NCI-H226 (cell line): ENCODE data around the gene GNG12.

Source experiments
- DNase-seq: peaks from one replicate; pipeline ENCODE4 v3.0.0-alpha.2; 2015

GNG12 gene

DNA sequence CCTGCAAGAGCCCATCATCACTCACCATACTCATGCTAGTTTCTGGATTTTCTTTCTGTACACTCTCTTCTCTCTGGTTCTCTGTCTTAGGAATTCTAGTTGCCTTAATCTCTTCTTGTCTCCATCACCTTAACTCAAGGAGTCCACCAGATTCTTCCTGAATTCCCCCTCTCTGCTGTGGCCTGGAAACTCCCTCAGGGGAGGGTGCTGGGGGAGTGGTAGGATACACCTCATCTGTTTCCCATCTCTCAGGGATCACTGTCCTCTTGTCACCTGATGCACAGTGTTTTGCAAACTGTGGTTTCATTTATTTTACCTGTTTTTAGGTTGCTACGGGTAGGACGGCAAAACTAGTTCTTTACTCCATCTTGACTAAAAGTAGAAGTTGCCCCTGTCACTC, 6.6 kb upstream of the GNG12 start:
- peak; percentile 39 for DNase-seq

DNA sequence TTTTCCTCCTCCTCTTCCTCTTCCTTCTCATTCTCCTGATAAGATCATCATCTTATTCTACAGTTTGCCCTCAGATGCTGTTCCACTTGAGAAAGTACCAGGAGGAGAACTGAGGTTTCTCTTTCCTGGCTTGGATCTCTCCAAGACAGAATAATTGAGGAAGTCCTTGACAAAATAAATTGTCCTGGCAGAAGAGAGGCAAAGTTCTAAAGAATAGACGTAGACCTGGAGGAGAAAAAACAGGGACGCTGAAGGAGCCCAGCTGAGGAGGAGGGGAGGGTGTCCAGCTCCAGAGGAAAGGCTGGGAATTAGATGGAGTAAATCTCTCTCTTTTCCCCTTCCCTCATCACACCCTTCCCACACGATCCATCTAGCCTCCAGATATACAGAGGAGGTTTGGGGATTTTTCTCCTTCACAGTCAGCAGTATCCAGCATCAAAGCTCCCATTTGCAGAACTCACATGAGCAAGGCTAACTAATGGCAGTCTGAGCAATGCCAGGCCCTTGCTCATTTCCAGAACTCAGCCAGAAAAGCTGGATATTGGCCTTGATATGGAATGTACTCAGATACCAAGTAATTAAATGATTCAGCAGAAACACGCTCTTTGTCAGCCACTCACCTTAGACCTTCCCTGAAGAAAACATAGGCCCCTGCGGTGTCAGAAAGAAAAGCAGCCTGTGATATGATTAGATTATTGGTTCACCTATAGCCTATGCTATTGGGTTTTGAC, 5.1 kb upstream of the GNG12 start:
- peak; percentile 36 for DNase-seq

DNA sequence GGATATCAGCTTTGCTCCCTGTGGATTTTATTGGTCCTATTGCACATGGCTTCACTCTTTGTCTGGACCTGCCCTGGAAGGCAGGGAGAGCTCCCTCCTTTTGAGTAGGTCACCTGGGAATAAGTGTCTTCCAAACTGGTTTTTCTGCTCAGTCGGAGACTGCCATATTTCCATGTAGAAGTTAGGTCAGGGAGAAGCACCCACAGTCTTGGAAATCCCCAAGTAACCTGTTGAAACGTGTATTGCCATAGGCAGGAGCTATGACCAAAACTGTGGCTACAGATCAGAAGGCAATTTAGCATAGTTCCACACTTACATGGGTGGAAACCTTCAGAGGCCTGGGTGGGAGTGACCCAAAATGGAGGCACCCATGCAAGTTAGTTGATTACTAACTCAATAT, 3.5 kb upstream of the GNG12 start:
- DNase-seq = no peak

DNA sequence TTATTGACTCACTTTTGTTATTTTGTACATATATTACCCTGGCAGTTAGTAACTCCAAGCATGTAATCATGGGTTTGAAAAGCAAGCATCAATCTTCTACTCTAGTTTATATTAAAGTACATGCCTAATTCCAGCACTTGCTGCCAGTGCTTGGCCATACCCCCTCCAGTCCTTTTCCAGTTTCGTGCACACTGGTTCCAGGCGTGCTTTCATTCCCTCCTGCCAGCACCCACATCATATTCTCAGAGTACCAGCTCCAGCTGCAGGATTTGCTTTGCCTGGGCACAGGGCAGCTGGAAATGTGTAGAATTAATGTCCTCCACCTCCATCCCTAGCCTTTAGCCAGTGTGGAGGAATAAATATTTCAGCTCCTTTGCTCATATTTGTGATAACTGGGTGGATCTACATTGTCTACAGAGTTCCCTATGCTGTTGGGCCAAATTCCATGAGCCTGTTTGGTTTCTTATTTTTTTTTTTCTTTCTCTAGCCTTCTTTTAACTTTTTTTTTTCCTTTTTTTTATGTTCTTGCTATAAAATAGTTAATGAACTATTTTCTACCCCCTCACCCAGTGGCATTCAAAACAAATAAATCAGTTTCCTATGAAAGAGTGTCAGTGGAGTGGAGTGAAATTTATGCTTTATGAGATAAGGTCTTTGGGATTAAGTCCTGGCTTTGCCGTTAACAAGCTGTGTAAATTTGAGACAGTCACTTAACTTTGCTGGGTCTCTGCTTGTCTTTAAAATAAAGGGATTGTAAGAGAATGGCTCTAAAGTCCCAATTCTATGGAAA, 2.6 kb upstream of the GNG12 start:
- no peak for DNase-seq

DNA sequence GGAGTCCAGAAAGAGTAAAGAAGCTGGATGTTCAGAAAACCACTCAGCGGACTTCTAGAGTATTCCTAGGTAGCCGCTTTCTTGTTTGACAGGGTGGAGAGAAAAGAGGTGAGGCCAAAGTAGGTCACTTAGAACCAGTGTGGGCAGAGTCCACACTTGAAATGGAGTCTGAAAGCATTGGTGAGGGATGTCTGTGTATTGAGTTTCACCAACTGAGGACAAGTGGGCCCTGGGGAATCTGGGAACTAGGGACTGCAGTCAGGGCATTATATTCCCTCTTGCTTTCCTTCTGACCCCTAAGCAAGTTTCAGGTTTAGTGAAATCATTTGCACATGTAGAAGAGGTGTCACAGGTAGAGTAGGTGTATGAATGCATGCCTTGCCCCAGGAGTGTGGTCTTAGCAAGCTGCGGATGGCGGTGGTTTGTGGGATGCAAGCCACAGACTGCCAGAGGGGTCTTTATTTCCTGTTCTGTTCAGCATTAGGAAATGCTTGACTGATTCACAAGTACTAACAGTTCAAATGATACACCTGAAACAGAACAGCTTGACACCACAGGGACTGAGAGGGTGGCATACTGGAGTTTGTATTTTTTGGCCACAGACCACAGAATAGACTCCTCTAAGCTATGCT, 1.1 kb upstream of the GNG12 start:
- DNase-seq = no peak

DNA sequence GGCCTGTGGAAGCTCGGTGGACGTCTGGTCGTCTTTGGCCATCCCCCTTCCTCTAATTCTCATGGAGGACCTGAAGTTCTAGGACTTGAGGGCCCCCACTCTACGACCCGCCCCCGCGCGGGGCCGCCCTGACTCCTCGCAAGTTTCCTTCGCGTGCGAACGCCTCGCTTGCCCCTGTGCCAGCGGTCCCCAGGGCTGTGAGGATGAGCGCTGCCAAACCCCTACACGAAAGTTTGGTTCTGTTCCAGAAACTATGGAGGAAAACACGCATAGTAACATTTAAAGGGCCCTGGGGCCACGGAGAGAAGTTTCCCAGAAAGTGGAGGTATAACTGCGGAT, 304 bp upstream of the GNG12 start:
- peak; percentile 61 for DNase-seq

DNA sequence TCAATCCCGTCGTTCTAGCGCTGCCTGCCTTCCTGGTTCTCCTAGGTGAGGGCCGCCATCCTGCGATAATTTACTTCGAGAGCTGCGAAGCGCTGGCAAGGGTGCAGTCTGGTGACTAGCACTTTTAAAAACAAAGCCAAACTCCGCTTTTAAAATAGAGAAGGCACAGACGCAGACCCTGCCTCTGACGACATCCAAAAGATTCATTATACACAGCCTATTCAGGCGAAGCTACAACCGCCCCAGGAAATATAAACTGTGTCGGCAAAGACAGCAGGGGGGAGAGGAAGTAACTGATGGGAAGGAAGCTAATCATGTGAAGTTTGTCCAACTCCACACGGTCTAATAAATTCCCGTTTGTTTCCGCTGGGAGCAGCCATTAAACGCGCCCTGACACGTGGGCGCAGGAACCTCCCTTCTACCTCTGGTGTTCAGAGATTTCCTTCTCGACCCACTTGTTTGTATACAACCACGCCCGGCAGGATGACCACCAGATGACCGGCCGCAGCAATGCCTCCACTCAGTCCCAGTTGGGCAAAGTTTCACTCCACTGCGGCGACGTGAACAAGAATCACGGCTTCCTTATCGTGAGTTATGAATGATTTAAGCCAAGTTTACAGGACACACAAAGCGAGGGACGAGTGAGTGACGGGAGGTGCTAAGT, 1.3 kb downstream of the GNG12 start:
- DNase-seq = peak; percentile 79

DNA sequence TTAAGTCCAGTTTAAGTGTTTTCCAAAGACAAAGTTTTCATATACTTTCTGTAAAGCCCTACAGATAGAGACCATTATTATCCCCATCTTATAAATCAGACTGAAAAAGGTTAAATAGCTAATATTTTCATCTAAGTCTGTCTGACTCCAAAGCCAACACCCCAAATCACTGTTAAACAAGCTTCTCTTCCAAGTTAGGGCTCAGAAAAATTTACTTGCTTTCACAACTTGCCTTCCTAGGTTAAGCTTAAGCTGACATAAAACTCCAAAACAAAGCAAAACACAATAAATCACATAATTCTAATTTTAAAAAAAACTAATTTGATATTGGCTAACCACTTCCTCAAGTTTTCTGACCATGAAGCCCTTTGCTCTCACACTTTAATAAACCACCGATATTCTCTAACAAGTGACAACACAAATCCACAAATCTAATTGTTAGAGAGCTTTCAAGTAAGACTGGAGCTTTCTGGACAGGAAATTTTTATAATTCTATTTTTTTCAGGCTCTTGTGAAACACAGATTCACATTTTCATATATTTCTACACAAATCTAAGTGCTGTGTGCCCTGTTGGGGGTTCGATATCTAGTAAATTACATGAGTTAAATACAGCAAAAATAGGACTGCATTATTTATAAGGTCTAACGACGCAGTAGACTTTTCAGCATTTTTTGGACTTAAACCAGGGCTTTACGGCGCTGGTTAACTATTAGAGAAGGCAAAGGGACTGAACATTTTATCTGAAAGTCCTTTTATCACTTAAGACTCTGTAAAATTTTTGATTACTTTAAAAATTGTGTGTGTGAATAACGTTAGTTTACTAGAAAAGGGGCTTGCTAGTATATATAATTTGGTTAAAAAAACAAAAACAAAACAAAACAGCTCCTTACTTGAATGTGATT, 2.1 kb downstream of the GNG12 start:
- DNase-seq = no peak

DNA sequence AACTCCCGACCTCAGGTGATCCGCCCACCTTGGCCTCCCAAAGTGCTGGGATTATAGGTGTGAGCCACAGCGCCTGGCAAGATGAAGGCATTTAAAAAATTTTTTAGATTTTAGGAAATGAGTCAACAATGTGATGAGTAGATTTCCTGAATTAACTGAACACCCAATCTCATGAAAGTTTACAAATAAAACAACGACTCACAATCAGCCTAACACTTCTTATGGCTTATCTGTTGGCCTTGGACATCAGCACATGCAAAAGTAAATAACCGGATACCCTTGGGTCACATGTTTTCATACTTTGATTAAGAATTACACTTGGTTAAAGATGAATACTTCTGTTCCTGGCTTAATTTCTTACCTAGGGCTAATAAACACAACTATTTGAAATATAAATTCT, 3.0 kb downstream of the GNG12 start:
- peak; percentile 76 for DNase-seq

DNA sequence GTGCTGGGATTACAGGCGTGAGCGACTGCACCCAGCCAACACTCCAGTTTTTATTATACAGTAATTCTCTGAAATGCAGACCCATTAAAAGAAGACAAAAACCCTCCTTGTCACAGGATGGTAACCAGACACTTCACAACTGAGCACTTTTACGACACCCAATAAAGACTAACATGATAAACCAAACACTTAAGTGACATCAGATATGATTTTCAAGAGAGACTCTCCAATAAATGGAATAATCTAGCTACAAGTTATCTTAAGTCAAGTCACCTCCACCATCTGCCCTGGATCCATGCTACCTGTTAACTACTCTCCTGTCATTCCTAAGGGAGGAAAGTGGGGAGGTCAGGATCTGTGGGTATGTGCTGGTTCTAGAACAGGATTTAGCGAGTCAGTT, 5.6 kb downstream of the GNG12 start:
- no peak for DNase-seq

DNA sequence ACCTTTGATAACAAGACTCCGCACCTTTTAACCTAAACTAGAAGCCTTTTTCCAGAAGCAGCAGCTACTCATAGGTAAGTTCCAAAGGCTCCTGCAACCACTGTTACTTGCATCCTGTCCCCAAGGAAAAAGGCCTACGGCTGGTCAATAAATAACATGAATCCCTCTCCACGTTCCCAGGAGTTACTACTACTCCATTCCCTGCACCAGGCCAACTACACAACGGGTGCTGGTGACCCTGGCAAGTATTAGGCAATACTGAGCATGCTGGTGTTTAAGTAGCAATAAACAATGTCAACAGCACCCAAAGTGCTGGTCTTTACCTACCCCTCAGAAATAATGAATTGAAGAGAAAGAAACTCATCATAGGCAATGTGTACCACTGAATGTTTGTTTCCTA, 7.7 kb downstream of the GNG12 start:
- DNase-seq = no peak

DNA sequence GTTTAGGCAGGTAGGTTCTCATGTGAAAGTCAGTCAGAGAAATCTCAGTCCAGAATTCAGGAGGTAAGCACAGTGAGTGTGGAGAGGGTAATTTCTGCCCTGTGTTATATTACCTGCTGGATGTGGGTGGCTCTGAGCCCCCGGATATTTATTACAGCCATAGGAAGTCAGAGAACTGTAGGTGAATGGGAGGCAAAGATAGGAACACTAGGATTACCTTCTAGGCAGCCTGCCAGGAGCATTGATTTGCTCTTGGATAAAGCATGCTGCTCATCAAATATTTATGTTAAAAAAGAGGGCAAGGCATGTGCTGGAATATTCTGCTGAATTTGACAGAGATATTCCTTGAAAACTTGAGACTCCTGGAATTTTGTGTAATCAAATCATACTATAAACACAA, 8.5 kb downstream of the GNG12 start:
- DNase-seq = no peak

DNA sequence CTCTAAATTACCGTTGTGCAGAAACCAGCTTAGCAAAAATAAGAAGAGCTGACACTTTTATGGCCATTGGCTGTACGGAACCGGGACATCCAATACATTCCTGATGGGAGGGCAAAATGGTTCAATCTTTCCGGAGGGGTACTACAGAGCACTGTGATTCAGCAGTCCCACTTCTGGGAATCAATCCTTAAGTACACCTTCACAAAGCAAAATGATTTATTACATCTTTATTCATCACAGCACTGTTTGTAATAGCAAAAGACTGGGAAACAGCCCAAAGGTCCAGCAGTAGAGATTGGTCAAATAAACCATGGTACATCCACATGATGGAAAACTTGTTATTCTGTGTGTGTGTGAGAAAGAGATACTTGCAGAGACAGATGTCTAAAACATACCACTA, 9.7 kb downstream of the GNG12 start:
- no peak for DNase-seq

DNA sequence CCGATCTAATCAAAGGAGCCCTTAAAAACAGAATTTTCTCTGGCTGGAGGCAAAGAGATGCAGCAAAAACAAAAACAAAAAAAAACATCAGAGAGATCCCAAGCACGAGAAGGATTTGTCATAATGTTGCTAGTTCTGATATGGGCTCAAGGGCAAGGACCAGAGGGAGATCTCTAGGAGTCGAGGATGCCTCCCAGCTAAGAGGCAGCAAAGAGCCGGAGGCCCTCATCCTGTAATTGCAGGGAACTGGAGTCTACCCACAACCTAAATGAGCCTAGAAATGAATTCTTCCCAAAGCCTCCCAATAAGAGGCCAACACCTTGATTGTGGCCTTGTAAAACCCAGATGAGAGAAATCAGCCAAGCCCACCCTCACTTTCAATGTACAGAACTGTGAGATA, 12.0 kb downstream of the GNG12 start:
- no peak for DNase-seq

DNA sequence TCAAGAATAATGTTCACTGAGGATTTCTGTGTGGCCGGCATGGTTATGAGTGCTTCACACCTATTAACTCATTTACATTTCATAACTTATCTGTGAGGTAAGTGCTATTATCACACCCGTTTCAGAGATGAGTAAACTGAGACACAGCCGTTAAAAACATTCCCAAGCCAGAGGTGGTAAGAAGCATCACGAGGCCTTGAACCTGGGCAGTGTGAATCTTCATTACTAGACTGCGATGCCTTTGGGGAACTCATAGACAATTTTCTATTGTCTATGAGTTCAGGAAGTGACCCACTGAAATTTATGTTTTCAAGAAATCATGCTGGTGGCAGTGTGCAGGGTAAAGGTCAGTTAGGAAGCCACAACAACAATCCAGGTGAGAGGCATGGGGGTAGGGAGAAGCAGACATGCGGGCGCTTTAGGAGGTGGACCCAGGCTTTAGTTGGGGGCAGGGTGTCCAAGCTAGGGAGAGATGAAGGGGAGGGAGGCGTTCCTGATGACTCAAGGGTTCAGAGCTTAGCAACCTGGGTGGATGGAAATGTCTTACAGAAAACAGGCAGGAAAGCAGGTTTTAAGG, 14.5 kb downstream of the GNG12 start:
- DNase-seq = peak; percentile 58

DNA sequence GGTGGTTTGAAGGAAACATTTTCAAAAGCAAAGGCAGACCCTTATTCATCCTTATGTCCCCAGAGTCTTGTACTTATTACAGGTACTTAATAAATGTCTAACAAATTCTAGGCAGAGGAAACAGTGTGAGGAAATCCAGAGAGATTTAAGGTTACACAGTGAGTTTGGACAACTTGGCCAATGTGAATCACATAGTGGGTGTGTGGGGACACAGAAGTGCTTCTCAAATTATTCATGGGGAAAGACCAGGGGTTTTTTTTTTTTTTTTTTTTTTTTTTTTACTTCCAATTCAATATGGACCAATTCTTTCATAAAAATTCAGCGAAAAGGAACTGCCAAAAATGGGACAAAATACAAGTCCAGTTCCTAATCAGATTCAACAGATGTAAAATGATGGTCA, 15.1 kb downstream of the GNG12 start:
- no peak for DNase-seq

DNA sequence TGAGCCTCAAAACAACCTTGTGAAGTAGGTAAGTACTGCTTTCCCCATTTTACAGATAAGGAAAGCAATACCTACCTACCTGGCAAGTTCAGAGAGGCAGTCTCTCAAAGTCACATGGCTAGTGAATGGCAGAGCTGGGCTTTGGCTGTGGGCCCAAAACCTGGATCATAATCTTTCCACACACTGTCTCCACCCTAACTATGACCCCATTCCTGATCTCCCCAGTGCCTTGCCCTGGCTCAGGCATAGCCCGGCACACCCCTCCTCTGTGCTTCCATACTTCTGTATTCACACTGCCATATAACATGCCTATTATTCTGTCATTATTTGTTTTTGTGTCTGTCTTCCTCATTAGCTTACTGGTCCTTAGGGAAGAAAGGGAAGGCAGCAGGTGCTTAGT, 15.9 kb downstream of the GNG12 start:
- DNase-seq = peak; percentile 33

DNA sequence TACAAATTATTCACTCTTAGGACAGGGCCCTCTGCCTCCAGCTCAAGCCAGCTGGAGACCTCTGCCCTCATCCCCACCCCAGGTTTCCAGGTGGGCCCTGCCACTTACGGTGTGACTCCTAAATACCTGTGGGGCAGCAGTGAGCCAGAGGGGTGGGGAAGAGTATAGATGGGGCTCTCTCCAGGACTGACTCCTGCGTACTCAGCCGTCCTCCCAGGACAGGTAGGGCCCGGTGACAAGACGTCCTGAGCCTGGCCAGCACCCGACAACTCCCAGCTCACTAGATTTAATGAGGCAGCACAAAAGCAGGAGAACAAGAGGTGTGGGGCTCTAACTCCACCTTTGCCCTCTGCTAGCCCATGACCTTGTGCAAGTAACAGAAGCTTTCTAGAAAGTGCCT, 16.8 kb downstream of the GNG12 start:
- DNase-seq = no peak

DNA sequence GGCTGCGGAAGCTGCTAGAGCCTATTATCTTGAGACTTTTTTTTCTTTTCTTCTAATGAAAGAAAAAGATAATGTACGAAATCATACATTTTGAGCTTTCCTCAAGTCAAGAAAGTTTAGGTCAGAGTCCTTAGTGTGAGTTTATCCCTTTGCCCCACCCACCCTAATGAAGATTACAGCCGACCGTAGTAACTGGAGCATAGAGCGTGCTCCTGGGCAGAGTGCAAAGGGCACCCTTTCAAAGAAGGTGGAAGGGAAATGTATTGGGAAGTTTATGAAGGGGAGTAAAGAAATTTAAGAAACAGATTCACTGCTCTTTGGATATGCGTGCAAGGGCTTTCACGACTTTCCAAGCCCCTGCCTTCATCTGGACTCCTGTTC, 17.2 kb downstream of the GNG12 start:
- no peak for DNase-seq

DNA sequence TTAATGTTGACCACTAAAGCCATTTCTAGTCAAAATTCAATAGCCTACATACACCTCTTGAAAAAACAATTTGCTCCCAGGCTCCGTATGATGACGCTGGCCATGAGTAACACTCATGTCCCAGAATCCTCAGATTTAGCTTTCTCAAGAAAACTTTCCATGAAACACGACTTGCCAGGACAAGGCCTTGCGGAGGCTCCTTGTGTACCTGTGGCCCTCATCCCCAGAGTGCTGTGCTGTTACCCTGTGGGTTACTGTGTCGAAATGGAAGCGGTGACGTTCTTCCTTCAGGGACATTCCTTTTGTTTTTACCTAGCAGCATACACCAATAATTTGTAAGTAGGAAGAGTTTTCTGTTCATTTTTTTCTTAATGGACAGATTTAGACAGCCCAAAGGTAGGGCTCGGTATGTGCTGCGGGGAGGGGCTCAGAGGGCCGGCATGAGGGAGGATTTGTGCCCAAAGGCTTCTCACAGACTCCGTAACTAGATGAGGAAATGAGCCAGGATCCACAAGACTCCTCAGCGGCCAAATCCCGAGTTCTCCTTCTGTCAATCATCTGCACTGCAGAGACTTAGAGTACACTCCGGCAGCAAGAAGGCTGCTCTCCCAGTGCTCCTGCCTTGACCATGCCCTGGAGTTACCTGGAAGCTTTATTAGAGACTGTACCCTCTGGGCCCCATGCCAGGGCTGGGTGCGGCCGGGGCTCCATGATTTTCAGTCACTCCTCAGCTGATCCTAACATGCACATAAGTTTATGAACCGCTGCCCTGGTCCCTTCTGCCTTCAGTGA, 17.8 kb downstream of the GNG12 start:
- peak; percentile 37 for DNase-seq

DNA sequence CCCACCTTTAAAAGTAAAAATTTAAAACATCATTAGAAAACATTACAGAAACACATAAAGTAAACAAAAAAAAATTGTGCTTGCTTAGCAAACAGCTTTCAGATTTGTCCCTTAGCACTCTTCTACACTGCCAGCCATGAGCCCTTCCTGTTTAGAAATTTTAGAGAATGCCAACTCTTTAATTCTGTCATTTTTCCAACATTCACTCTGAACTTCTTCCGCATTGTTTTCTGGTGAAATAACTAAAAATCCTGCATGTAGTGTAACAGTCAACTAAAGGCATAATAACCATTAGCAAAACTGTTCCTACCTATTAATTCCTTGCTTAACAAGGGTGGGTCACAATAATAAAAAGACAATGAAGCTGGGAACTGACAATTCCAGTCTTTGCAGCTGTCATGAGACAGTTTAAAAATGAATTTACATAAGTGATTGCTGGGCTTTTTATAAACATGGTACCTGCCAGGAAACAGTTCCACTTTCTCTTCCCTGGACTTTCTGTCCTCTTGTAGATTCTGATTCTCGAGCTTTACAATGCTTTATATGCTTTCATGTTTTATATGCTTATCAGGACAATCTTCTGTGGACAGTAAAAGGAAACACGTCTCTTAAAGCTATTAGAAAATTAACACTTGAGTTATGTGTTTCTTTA, 19.0 kb downstream of the GNG12 start:
- DNase-seq = no peak
